CD4-positive, alpha-beta memory T cell (primary cell): ENCODE data around the gene TAX1BP1. TPM values are rescaled to one million over a fixed set of nuclear protein-coding genes. Genes with fewer than 3 reads are reported as not detected.

Experiments used
- CTCF ChIA-PET: fragments of 350-600 bp; sonication (Branson Sonifier 250); formaldehyde crosslinking; loops from one replicate; lab custom pipeline; 2021; ENCODE audit warnings: inconsistent platforms; ENCODE audit not compliant: partially characterized antibody; lab: Charles Lee
- POLR2A ChIA-PET: fragments of 350-600 bp; sonication (Branson Sonifier 250); formaldehyde crosslinking; loops from one replicate; lab custom pipeline; 2021; ENCODE audit not compliant: partially characterized antibody; lab: Charles Lee
- DNase-seq, 5 donors: peaks; one replicate each; pipeline versions ENCODE4 v3.0.0 to v3.0.0-alpha.2; 2020 to 2022; ENCODE audit warnings: mixed read lengths in 1 of 5
- H3K27ac ChIP-seq: one replicate; pipeline ENCODE4 v1.7.0; 2013; ENCODE audit warnings: low read depth, low read length
- H3K27me3 ChIP-seq: 2 replicates; pipeline ENCODE4 v1.7.0; 2013; ENCODE audit warnings: mild to moderate bottlenecking, low read length, moderate library complexity; ENCODE audit not compliant: insufficient read depth
- H3K36me3 ChIP-seq: 2 replicates; pipeline ENCODE4 v1.7.0; 2013; ENCODE audit warnings: mild to moderate bottlenecking, low read length, moderate library complexity; ENCODE audit not compliant: insufficient read depth
- H3K4me1 ChIP-seq: 2 replicates; pipeline ENCODE4 v1.7.0; 2013; ENCODE audit warnings: mild to moderate bottlenecking, low read length, moderate library complexity; ENCODE audit not compliant: insufficient read depth
- H3K4me3 ChIP-seq, 2 donors: one replicate each; pipeline ENCODE4 v1.7.0; 2013; ENCODE audit warnings: low read length in 2 of 2, mild to moderate bottlenecking in 1 of 2
- H3K9me3 ChIP-seq, 2 donors: one replicate each; pipeline ENCODE4 v1.7.0; 2013; ENCODE audit warnings: low read length in 2 of 2, control low read depth in 1 of 2; ENCODE audit not compliant: control insufficient read depth in 1 of 2
- H3K27ac Mint-ChIP-seq, 7 donors: one replicate each; pipeline ENCODE4 v1.8.0; 2020 to 2021; ENCODE audit warnings: mixed read lengths in 7 of 7, mild to moderate bottlenecking in 6 of 7, inconsistent platforms in 3 of 7, moderate library complexity in 3 of 7
- H3K27me3 Mint-ChIP-seq, 2 donors: one replicate each; pipeline ENCODE4 v1.8.0; 2020 to 2021; ENCODE audit warnings: mixed read lengths in 2 of 2
- H3K36me3 Mint-ChIP-seq, 2 donors: one replicate each; pipeline ENCODE4 v1.8.0; 2020 to 2021; ENCODE audit warnings: mixed read lengths in 2 of 2, inconsistent platforms in 1 of 2, mild to moderate bottlenecking in 1 of 2
- H3K4me1 Mint-ChIP-seq, 4 donors: one replicate each; pipeline ENCODE4 v1.8.0; 2020 to 2021; ENCODE audit warnings: mixed read lengths in 4 of 4, mild to moderate bottlenecking in 1 of 4
- H3K4me3 Mint-ChIP-seq, 8 donors: one replicate each; pipeline ENCODE4 v1.8.0; 2020 to 2021; ENCODE audit warnings: mixed read lengths in 8 of 8, mild to moderate bottlenecking in 7 of 8, moderate library complexity in 6 of 8, inconsistent platforms in 3 of 8
- H3K9me3 Mint-ChIP-seq, 8 donors: one replicate each; pipeline ENCODE4 v1.8.0; 2020 to 2021; ENCODE audit warnings: mixed read lengths in 8 of 8, mild to moderate bottlenecking in 5 of 8, inconsistent platforms in 3 of 8, moderate library complexity in 1 of 8
- intact Hi-C: fragments of 100-400 bp; cut with micrococcal nuclease; formaldehyde crosslinking; loops from one replicate; pipeline ENCODE4 v1.15.1; 2023
- polyA plus RNA-seq, 2 donors: library from polyadenylated mRNA; unstranded; fragments of 300-500 nt; fragmentation: Illumina TruSeq; gene quantifications; one replicate each; pipeline ENCODE4 v1.2.3, GENCODE V29; 2021
- total RNA-seq, 2 experiments: library from RNA; stranded (reverse); gene quantifications; one replicate each; pipeline ENCODE4 v1.2.3, GENCODE V29; 2021

The TAX1BP1 gene
- total and polyA plus RNA-seq, 4 experiments from 2014 or later, result 109 to 125 (median 112) TPM

DNA sequence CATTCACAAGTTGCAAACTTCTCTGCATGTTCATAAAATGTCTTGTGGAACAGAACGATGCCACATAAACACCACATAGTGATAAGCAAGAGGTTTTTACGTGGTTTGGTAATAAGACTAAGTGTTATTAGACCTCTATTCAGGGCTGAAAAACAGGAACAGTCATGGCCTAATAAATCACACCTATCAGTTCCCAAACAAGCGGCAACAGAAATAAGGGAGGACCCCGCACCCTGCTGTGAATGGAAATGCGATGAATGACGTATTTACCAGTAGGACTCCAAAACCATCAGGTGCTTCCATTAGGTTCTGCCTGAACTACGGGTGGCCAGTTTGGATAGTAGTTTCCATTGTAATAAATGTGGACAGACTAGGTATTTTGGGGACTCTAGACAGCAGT, 129.1 kb downstream of the TAX1BP1 start:
- CTCF ChIA-PET, result no interaction called here
- H3K27me3 ChIP-seq, result no peaks in the 10 kb centered on the region
- H3K36me3 ChIP-seq, result no peaks in the 10 kb centered on the region
- no peak overlapping the region for H3K4me3 ChIP-seq
- no peaks in the 10 kb centered on the region for H3K4me1 ChIP-seq
- Mint-ChIP-seq H3K9me3 (no peaks in the 10 kb centered on the region), H3K4me1 (peaks cover 0 to 5% (median 2%) of the 10 kb centered on the region in 4 donors), H3K27me3 (no peaks in the 10 kb centered on the region), H3K27ac (peak overlapping the region in 1 of 7 donors; percentile 47), H3K4me3 (no peak overlapping the region), H3K36me3 (peaks cover 0 to 13% of the 10 kb centered on the region in 2 donors)
- POLR2A ChIA-PET, result no interaction called here
- no peak overlapping the region for H3K27ac ChIP-seq
- intact Hi-C loops, result no loop called here
- no peak for DNase-seq
- no peaks in the 10 kb centered on the region for H3K9me3 ChIP-seq

GRCh38 chr7:27870595-27870994, 130.6 kb downstream of the TAX1BP1 start:
- Mint-ChIP-seq H3K27me3 (no peaks in the 10 kb centered on the region), H3K27ac (no peak overlapping the region), H3K36me3 (peaks cover 0 to 16% of the 10 kb centered on the region in 2 donors), H3K4me3 (no peak overlapping the region), H3K9me3 (no peaks in the 10 kb centered on the region), H3K4me1 (peaks cover 0 to 5% (median 3%) of the 10 kb centered on the region in 4 donors)
- Histone ChIP-seq H3K4me3 (no peak overlapping the region), H3K4me1 (no peaks in the 10 kb centered on the region), H3K27ac (no peak overlapping the region), H3K36me3 (no peaks in the 10 kb centered on the region), H3K27me3 (no peaks in the 10 kb centered on the region), H3K9me3 (no peaks in the 10 kb centered on the region)
- CTCF ChIA-PET, result interaction anchor here (0.7 kb wide), 1 partner anchor 16 kb away, joined by 3 read pairs; no protein-coding TSS in a partner anchor
- no peak for DNase-seq
- POLR2A ChIA-PET, result no interaction called here
- intact Hi-C loops, result no loop called here

DNA sequence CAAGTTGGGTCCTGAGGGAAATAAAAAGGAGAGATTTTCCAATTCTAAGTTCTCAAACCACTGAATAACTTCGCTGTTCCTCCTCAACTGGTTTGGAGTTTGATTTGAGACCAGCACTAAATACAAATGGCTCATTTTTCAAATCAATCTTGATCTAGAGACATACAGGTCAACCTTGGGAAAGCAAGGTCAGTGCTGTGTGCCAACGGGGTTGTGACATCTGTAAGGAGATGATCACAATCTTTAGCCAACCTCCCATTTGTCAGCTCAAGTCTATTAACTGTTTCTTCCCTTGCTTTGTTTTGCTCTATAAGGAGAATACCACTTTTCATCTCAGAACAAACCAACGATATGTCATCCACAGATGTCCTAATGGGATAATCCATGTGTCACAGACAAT, 131.1 kb downstream of the TAX1BP1 start:
- CTCF ChIA-PET, result no interaction called here
- no peak overlapping the region for H3K27ac Mint-ChIP-seq
- no peak for DNase-seq
- Histone ChIP-seq H3K9me3 (no peaks in the 10 kb centered on the region), H3K4me1 (no peaks in the 10 kb centered on the region), H3K36me3 (no peaks in the 10 kb centered on the region), H3K27ac (no peak overlapping the region), H3K4me3 (no peak overlapping the region), H3K27me3 (no peaks in the 10 kb centered on the region)
- intact Hi-C loops, result no loop called here
- peaks cover 0 to 5% (median 3%) of the 10 kb centered on the region in 4 donors for H3K4me1 Mint-ChIP-seq
- H3K27me3 Mint-ChIP-seq, result no peaks in the 10 kb centered on the region
- no peaks in the 10 kb centered on the region for H3K9me3 Mint-ChIP-seq
- H3K4me3 Mint-ChIP-seq, result no peak overlapping the region
- POLR2A ChIA-PET, result no interaction called here
- peaks cover 0 to 16% of the 10 kb centered on the region in 2 donors for H3K36me3 Mint-ChIP-seq

DNA sequence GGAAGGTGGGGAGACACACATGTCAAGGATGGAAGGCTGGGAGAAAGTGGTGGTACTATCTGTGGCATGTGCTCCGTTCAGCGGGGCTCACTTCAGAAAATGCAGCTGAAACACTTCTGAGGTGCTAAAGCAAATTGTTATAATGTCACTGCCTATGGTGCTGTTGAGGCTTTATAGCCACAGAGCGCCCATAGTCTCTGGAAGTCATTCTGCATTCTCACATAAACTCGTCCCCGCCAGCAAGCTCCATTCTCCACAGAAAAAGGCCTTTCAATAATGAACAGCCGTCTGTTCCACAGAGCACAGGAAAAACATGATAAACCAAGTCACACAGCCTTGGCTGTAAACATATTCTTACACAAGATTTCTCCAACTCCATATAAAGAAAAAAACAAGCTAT, 131.9 kb downstream of the TAX1BP1 start:
- POLR2A ChIA-PET, result no interaction called here
- Histone ChIP-seq H3K27me3 (no peaks in the 10 kb centered on the region), H3K27ac (no peak overlapping the region), H3K4me3 (no peak overlapping the region), H3K4me1 (no peaks in the 10 kb centered on the region), H3K9me3 (no peaks in the 10 kb centered on the region), H3K36me3 (no peaks in the 10 kb centered on the region)
- H3K27ac Mint-ChIP-seq, result no peak overlapping the region
- intact Hi-C loops, result no loop called here
- no peak overlapping the region for H3K4me3 Mint-ChIP-seq
- H3K9me3 Mint-ChIP-seq, result no peaks in the 10 kb centered on the region
- DNase-seq, result no peak
- peaks cover 0 to 5% (median 2%) of the 10 kb centered on the region in 4 donors for H3K4me1 Mint-ChIP-seq
- CTCF ChIA-PET, result no interaction called here
- H3K36me3 Mint-ChIP-seq, result peaks cover 0 to 16% of the 10 kb centered on the region in 2 donors
- H3K27me3 Mint-ChIP-seq, result no peaks in the 10 kb centered on the region

DNA sequence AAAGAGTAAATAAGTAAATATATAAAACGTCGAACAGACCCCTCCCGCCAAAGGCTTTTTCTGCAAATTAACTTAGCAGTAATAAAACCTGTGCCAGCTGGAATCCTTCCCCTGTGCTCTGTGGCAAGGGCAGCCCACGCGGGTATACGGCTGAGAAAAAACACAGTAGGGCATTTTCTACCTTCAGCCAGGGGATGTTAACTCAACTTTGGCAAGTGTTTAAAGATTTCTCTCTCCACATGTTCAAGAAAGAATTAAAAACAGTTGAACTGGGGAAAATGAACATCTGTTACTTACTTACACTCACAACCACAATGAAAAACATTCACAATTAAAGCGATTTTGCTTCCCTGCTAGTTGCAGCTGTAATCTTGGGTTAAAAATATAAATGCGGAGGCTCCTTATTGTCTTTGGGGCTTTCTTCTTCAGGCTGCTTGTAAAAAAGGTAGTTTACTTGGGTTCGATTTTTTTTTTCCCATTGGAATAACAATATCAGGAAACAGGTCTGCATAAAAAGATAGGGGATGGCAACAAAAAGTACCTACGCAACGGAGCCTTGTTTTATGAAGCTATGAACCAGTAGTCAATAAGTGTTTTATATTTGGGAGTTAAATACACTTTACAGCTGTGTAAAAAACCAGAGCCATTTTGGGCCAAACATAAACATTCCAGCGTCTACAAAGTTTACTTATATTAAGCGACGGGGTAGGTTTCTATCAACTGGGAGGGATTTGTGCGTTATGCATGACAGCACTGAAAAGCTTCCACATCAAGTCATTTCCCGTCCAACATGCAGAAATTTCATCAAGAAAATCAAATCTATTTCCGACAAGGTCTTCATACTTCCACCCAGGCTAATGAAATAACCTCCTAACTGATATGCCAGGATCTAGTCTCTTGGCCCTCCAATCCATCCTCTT, 132.7 kb downstream of the TAX1BP1 start:
- intact Hi-C loops, result no loop called here
- no peak overlapping the region for H3K27ac Mint-ChIP-seq
- H3K27ac ChIP-seq, result no peak overlapping the region
- H3K4me3 Mint-ChIP-seq, result no peak overlapping the region
- ChIA-PET CTCF (no interaction called here), POLR2A (no interaction called here)
- no peak overlapping the region for H3K4me3 ChIP-seq
- no peaks in the 10 kb centered on the region for H3K27me3 ChIP-seq
- H3K4me1 ChIP-seq, result no peaks in the 10 kb centered on the region
- no peaks in the 10 kb centered on the region for H3K9me3 Mint-ChIP-seq
- peaks cover 0 to 5% (median 2%) of the 10 kb centered on the region in 4 donors for H3K4me1 Mint-ChIP-seq
- no peaks in the 10 kb centered on the region for H3K27me3 Mint-ChIP-seq
- H3K9me3 ChIP-seq, result no peaks in the 10 kb centered on the region
- H3K36me3 ChIP-seq, result no peaks in the 10 kb centered on the region
- H3K36me3 Mint-ChIP-seq, result peaks cover 2 to 16% of the 10 kb centered on the region in 2 donors
- no peak for DNase-seq

DNA sequence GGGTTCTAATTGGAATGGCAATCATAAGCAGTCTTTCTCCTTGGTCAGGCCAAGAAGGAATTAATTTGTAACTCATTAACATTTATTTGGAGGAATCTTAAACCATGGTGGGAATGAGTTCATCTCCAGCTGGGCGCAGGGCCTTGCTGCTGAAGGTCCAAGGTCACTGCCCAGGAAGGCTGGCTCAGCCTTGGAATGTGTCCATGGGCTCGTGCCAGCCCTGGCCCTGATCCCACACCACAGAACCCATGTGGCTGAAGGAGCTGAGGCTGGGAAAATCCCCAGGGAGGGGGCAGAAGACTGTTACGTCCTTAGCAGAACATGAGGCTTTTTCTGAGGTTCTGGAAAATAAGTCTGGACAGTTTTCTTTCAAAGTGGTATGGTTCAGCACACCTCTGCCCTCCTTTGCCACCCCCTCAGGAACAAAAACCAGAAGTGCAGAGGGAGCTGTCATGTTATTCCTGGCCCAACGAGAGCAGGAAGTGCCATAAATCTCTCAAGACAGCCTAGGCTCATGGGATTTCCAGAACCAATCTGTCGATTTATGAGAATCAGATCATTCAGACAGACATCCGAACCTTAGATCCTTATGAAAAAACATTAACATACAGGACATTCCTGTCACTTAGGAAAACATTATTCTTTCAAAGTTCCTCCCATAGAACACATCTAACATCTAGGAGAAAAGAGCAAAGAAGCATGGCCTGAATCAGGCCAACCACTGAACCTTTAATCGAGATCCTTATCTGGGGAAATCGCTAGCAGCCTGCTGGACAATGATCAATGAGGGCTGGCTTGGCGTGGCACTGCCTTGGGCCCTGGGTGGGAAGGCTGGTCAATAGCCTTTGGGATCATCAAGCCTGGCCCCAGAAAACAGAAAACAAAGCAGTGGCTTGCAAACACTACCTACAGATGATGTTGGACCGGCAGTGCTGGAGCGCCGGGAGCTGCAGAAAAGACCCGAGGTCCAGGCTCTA, 134.3 kb downstream of the TAX1BP1 start:
- Mint-ChIP-seq H3K9me3 (no peaks in the 10 kb centered on the region), H3K4me3 (no peak overlapping the region), H3K36me3 (peaks cover 3 to 16% of the 10 kb centered on the region in 2 donors), H3K4me1 (peaks cover 0 to 3% (median 1%) of the 10 kb centered on the region in 4 donors), H3K27me3 (no peaks in the 10 kb centered on the region), H3K27ac (no peak overlapping the region)
- Histone ChIP-seq H3K36me3 (no peaks in the 10 kb centered on the region), H3K9me3 (no peaks in the 10 kb centered on the region), H3K4me3 (no peak overlapping the region), H3K27me3 (no peaks in the 10 kb centered on the region), H3K27ac (no peak overlapping the region), H3K4me1 (no peaks in the 10 kb centered on the region)
- ChIA-PET POLR2A (no interaction called here), CTCF (no interaction called here)
- intact Hi-C loops, result no loop called here
- DNase-seq, result no peak

- Histone ChIP-seq H3K36me3 (no peaks in the 10 kb centered on the region), H3K27ac (no peak overlapping the region), H3K4me3 (no peak overlapping the region), H3K27me3 (no peaks in the 10 kb centered on the region), H3K4me1 (no peaks in the 10 kb centered on the region), H3K9me3 (no peaks in the 10 kb centered on the region)
- H3K36me3 Mint-ChIP-seq, result peaks cover 3 to 16% of the 10 kb centered on the region in 2 donors
- H3K9me3 Mint-ChIP-seq, result no peaks in the 10 kb centered on the region
- no peak overlapping the region for H3K4me3 Mint-ChIP-seq
- ChIA-PET CTCF (no interaction called here), POLR2A (no interaction called here)
- no peaks in the 10 kb centered on the region for H3K27me3 Mint-ChIP-seq
- intact Hi-C loops, result no loop called here
- peak overlapping the region in 1 of 7 donors; percentile 75 for H3K27ac Mint-ChIP-seq
- H3K4me1 Mint-ChIP-seq, result peaks cover 0 to 3% (median 1%) of the 10 kb centered on the region in 4 donors
- DNase-seq, result no peak
Measured at GRCh38 chr7:27875061-27875460, 135.1 kb downstream of the TAX1BP1 start.
